Measurements from ENCODE around the gene ZFR. TPM values are rescaled to one million over a fixed set of nuclear protein-coding genes. Genes with fewer than 3 reads are reported as not detected.

ZFR gene
- total and polyA plus RNA-seq, 8 donors, result 47.1 to 116 (median 103) TPM

DNA sequence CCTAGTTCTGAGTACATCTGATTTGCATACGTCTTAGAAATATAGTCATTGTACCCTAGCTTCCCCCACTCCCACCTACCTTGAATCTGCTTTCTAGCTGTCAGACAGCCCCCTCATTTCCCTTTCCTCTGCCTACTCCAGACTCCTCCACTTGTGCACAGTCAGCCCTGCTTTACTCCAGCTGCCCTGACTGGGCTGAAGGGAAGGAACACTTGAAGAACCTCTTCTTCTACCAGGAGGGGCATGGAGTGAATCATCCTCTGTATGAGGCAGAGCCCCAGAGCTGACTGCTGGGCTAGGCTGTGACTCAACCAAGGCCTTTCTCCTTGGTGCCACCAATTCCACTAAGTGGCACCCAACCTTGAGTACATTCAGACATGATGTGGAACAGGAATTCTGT, 18.1 kb upstream of the ZFR start:
- no peak overlapping the region for H3K27ac ChIP-seq
- TF ChIP-seq, protein P1, sequence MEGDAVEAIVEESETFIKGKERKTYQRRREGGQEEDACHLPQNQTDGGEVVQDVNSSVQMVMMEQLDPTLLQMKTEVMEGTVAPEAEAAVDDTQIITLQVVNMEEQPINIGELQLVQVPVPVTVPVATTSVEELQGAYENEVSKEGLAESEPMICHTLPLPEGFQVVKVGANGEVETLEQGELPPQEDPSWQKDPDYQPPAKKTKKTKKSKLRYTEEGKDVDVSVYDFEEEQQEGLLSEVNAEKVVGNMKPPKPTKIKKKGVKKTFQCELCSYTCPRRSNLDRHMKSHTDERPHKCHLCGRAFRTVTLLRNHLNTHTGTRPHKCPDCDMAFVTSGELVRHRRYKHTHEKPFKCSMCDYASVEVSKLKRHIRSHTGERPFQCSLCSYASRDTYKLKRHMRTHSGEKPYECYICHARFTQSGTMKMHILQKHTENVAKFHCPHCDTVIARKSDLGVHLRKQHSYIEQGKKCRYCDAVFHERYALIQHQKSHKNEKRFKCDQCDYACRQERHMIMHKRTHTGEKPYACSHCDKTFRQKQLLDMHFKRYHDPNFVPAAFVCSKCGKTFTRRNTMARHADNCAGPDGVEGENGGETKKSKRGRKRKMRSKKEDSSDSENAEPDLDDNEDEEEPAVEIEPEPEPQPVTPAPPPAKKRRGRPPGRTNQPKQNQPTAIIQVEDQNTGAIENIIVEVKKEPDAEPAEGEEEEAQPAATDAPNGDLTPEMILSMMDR (IDR thresholded peaks at IDR 0.05), result no peak
- no peaks in the 10 kb centered on the region for H3K36me3 ChIP-seq
- H3K27me3 ChIP-seq, result no peaks in the 10 kb centered on the region
- intact Hi-C loops (cut with DNase I), result no loop called here
- ATAC-seq (peak; percentile 68), DNase-seq (no peak)
- no peaks in the 10 kb centered on the region for H3K9me3 ChIP-seq
- no peak overlapping the region for H3K4me3 ChIP-seq
- H3K4me1 ChIP-seq, result no peaks in the 10 kb centered on the region

DNA sequence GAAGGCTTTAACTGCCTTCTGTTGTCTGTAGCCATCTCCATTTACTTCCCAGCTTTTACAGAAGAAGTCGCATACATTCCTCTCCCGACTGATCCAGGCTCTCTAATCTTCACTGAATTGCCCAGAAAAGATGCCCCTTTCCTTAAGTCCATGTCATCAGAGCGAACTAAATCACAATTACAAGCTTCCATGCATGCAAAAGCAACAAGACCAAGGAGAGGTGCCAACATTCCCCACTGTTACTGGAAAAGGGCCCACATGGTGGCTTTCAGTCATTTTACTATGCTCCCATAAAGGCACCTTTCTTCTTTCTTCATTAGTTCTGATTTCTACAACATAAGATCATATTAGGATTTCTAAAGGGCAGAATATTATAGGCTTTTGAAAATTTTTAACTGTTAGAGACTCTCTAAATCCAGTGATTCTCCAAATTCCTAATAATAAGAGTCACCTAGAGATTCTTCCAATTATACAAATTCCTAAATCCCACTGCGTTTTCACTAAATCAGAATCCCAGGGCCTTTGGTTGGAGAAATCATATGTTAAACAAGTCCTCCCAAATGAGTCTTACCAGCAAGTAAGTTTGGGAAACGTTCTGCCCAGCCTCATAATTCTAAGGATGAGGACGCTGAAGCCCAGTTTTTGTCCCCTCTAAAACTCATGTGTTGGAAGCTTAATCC, 17.0 kb upstream of the ZFR start:
- Histone ChIP-seq H3K27me3 (no peaks in the 10 kb centered on the region), H3K27ac (no peak overlapping the region), H3K36me3 (no peaks in the 10 kb centered on the region), H3K9me3 (no peaks in the 10 kb centered on the region), H3K4me3 (no peak overlapping the region), H3K4me1 (no peaks in the 10 kb centered on the region)
- DNase-seq (no peak), ATAC-seq (no peak)
- TF ChIP-seq, protein P1 (IDR thresholded peaks at IDR 0.05), result no peak
- intact Hi-C loops (cut with DNase I), result no loop called here

DNA sequence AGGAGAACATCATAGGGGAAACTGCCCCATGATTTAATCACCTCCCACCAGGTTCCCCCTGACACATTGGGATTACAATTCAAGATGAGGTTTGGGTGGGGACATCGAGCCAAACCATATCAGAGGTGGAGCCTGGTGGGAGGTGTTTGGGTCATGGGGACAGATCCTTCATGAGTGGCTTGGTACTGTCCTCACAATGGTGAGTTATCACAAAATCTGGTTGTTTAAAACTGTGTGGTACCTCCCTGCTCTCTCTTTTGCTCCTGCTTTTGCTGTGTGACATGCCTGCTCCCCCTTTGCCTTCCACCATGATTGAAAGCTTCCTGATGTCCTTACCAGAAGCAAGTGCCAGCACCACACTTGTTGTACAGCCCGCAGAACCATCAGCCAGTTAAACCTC, 16.2 kb upstream of the ZFR start:
- Histone ChIP-seq H3K27ac (no peak overlapping the region), H3K36me3 (no peaks in the 10 kb centered on the region), H3K4me3 (no peak overlapping the region), H3K9me3 (no peaks in the 10 kb centered on the region), H3K4me1 (no peaks in the 10 kb centered on the region), H3K27me3 (no peaks in the 10 kb centered on the region)
- ATAC-seq, result no peak
- TF ChIP-seq, protein P1 (IDR thresholded peaks at IDR 0.05), result no peak
- no peak for DNase-seq
- intact Hi-C loops (cut with DNase I), result no loop called here

DNA sequence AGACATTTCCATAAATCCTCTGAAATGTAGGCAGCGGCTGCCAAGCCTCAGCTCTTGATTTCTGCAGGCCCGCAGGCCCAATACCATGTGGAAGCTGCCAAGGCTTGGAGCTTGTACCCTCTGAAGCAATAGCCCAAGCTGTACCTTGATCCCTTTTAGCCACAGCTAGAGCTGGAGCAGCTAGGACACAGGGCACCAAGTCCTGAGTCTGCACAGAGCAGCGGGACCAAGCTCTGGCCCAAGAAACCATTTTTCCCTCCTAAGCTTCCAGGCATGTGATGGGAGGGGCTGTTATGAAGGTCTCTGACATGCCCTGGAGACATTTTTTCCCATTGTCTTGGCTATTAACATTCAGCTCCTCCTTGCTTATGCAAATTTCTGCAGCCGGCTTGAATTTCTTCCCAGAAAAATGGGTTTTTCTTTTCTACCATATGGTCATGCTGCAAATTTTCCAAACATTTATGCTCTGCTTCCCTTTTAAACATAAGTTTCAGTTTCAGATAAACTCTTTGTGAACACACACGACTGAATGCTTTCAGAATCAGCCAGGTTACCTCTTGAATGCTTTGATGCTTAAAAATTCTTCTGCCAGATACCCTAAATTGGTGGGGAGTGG, 14.4 kb upstream of the ZFR start:
- TF ChIP-seq, protein P1 (IDR thresholded peaks at IDR 0.05), result no peak
- no peaks in the 10 kb centered on the region for H3K36me3 ChIP-seq
- intact Hi-C loops (cut with DNase I), result no loop called here

DNA sequence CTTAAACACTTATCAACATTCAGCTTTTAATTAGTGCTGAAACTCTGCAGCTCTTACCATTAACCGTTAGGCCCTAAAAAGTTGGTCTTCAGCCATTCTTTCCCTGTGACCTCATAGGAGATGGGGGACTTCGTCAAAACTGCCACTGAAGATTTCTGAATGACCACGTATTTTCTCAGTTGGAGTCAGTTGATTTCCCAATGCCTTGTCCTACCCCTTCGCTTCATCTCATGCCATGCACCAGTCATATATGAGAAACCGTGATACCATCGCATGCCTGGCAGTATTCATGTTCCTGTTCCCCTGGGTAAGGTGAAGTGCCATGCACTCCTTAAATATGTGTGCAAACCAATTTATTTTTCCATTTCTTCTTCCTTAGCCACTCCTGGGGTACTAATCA, 10.8 kb upstream of the ZFR start:
- TF ChIP-seq, protein P1 (IDR thresholded peaks at IDR 0.05), result no peak
- no peaks in the 10 kb centered on the region for H3K36me3 ChIP-seq
- H3K9me3 ChIP-seq, result no peaks in the 10 kb centered on the region
- H3K27ac ChIP-seq, result no peak overlapping the region
- no peaks in the 10 kb centered on the region for H3K4me1 ChIP-seq
- no peak for DNase-seq
- intact Hi-C loops (cut with DNase I), result no loop called here
- ATAC-seq, result no peak
- no peaks in the 10 kb centered on the region for H3K27me3 ChIP-seq
- no peak overlapping the region for H3K4me3 ChIP-seq

More for the DNA sequence above, 14.4 kb upstream of the ZFR start:
- DNase-seq (no peak), ATAC-seq (no peak)
- Histone ChIP-seq H3K27ac (no peak overlapping the region), H3K4me1 (no peaks in the 10 kb centered on the region), H3K27me3 (no peaks in the 10 kb centered on the region), H3K9me3 (no peaks in the 10 kb centered on the region), H3K4me3 (no peak overlapping the region)

Data from left lung (tissue), 10 donors.